GM19043 (cell line): ENCODE data around the gene VWCE.
"Not testable (repeated sequence)": the region's sequence is repeated elsewhere in the genome, so short reads cannot be mapped to it uniquely, and the experiment has no call there.

Experiments
- ATAC-seq: cut with Tn5 transposase; IDR thresholded peaks from one replicate; pipeline ENCODE4 v1.9.1; 2021; ENCODE audit warnings: low read depth; ENCODE audit not compliant: unreplicated experiment

Gene VWCE

GRCh38 chr11:61256710-61257482 lies 38.2 kb downstream of the VWCE start:
- no peak for ATAC-seq

GRCh38 chr11:61254403-61255025 lies 40.6 kb downstream of the VWCE start:
- ATAC-seq: no peak

- not testable (repeated sequence) for ATAC-seq
Observed at GRCh38 chr11:61252332-61252731, 42.8 kb downstream of the VWCE start.

GRCh38 chr11:61250796-61251765 lies 44.0 kb downstream of the VWCE start:
- not testable (repeated sequence) for ATAC-seq

- ATAC-seq: not testable (repeated sequence)
Observed at GRCh38 chr11:61249201-61249600, 45.9 kb downstream of the VWCE start.

- ATAC-seq: not testable (repeated sequence)
Observed at GRCh38 chr11:61248071-61248470, 47.0 kb downstream of the VWCE start.

GRCh38 chr11:61245284-61245964 lies 49.7 kb downstream of the VWCE start:
- ATAC-seq: not testable (repeated sequence)

GRCh38 chr11:61241526-61241925 lies 53.6 kb downstream of the VWCE start:
- not testable (repeated sequence) for ATAC-seq

- ATAC-seq: not testable (repeated sequence)
Observed at GRCh38 chr11:61240875-61241274, 54.2 kb downstream of the VWCE start, which contains the start of gene PGA5. Gene PGA5, plus strand, starts transcription at chr11:61241175. Its CDS starts 52 bp downstream, at chr11:61241227.

- not testable (repeated sequence) for ATAC-seq
Observed at GRCh38 chr11:61240288-61240687, 54.8 kb downstream of the VWCE start.

- not testable (repeated sequence) for ATAC-seq
Observed at GRCh38 chr11:61237130-61237529, 58.0 kb downstream of the VWCE start.

- not testable (repeated sequence) for ATAC-seq
Observed at GRCh38 chr11:61232548-61233145, 62.5 kb downstream of the VWCE start.

- ATAC-seq: not testable (repeated sequence)
Observed at GRCh38 chr11:61231585-61231984, 63.5 kb downstream of the VWCE start.

GRCh38 chr11:61231033-61231432 lies 64.1 kb downstream of the VWCE start:
- ATAC-seq: not testable (repeated sequence)

- not testable (repeated sequence) for ATAC-seq
Observed at GRCh38 chr11:61229458-61229857, 65.7 kb downstream of the VWCE start.

GRCh38 chr11:61226457-61227137 lies 68.5 kb downstream of the VWCE start:
- ATAC-seq: not testable (repeated sequence)

GRCh38 chr11:61222692-61223091 lies 72.4 kb downstream of the VWCE start:
- not testable (repeated sequence) for ATAC-seq

- ATAC-seq: not testable (repeated sequence)
Observed at GRCh38 chr11:61222047-61222446, 73.1 kb downstream of the VWCE start, which contains the start of gene PGA4. Gene PGA4, plus strand, starts transcription at chr11:61222347. Its CDS starts 54 bp downstream, at chr11:61222401.

GRCh38 chr11:61219016-61219415 lies 76.1 kb downstream of the VWCE start:
- ATAC-seq: not testable (repeated sequence)
